Caco-2 (cell line): Measurements from ENCODE around the gene PNLIPRP2. TPM values are rescaled to one million over a fixed set of nuclear protein-coding genes. Genes with fewer than 3 reads are reported as not detected.

Experiments
- BruUV-seq: library from RNA; stranded (reverse); fragments of 400-500 nt; replicated peaks from 2 replicates; lab custom pipeline; 2021; lab: Mats Ljungman, UMichigan
- CTCF ChIA-PET: fragments of 300-600 bp; sonication (Branson Sonifier 250); formaldehyde crosslinking; loops from one replicate; lab custom pipeline; 2022; ENCODE audit warnings: antibody characterized with exemption; lab: Charles Lee
- POLR2A ChIA-PET: fragments of 300-600 bp; sonication (Branson Sonifier 250); formaldehyde crosslinking; loops from one replicate; lab custom pipeline; 2022; ENCODE audit warnings: antibody characterized with exemption; lab: Charles Lee
- DNase-seq, 2 experiments: peaks; one replicate each; pipeline versions ENCODE4 v3.0.0 to v3.0.0-alpha.2; 2020 to 2022
- H3K27me3 ChIP-seq: replicated peaks from 2 replicates; pipeline ENCODE4 v1.6.0; 2011; ENCODE audit warnings: low read length; ENCODE audit not compliant: control insufficient read depth, insufficient read depth
- H3K36me3 ChIP-seq: 2 replicates; pipeline ENCODE4 v1.5.1; 2011; ENCODE audit warnings: low read length; ENCODE audit not compliant: control insufficient read depth, insufficient read depth
- H3K4me1 ChIP-seq: fragments of 250-450 bp; sonication (Bioruptor Pico); 2 replicates; pipeline ENCODE4 v1.5.1; 2020; ENCODE audit warnings: mild to moderate bottlenecking
- H3K4me3 ChIP-seq: 2 replicates; pipeline ENCODE4 v1.5.1; 2011; ENCODE audit warnings: low read depth, mild to moderate bottlenecking, control low read depth, low read length
- H3K9me3 ChIP-seq: fragments of 250-450 bp; sonication (Bioruptor Pico); 2 replicates; pipeline ENCODE4 v1.5.1; 2020; ENCODE audit warnings: mild to moderate bottlenecking, moderate library complexity
- H3K27ac Mint-ChIP-seq: one replicate; pipeline ENCODE4 v1.8.0; 2022; ENCODE audit warnings: mixed read lengths; ENCODE audit not compliant: unreplicated experiment
- H3K27me3 Mint-ChIP-seq: one replicate; pipeline ENCODE4 v1.8.0; 2022; ENCODE audit warnings: mixed read lengths; ENCODE audit not compliant: insufficient read depth, unreplicated experiment
- H3K36me3 Mint-ChIP-seq: one replicate; pipeline ENCODE4 v1.8.0; 2022; ENCODE audit warnings: mild to moderate bottlenecking, mixed read lengths; ENCODE audit not compliant: insufficient read depth, unreplicated experiment
- H3K4me1 Mint-ChIP-seq: one replicate; pipeline ENCODE4 v1.8.0; 2022; ENCODE audit warnings: low read depth, mixed read lengths; ENCODE audit not compliant: unreplicated experiment
- H3K4me3 Mint-ChIP-seq: one replicate; pipeline ENCODE4 v1.8.0; 2022; ENCODE audit warnings: mild to moderate bottlenecking, moderate library complexity, mixed read lengths; ENCODE audit not compliant: unreplicated experiment
- H3K9me3 Mint-ChIP-seq: one replicate; pipeline ENCODE4 v1.8.0; 2022; ENCODE audit warnings: mixed read lengths; ENCODE audit not compliant: unreplicated experiment
- CTCF ChIP-seq, 2 experiments: fragments of 200-600 bp in 1 of 2; IDR thresholded peaks; 1 replicate in 1 of 2; 2 replicates in 1 of 2; pipeline versions ENCODE4 v1.5.1 to v1.8.0; 2011 to 2022; ENCODE audit warnings: antibody characterized with exemption in 1 of 2, control low read depth in 1 of 2, inconsistent platforms in 1 of 2, low read depth in 1 of 2, low read length in 1 of 2, mild to moderate bottlenecking in 1 of 2, moderate library complexity in 1 of 2; ENCODE audit not compliant: insufficient read depth in 1 of 2, severe bottlenecking in 1 of 2, unreplicated experiment in 1 of 2
- intact Hi-C: fragments of 100-400 bp; cut with micrococcal nuclease; formaldehyde crosslinking; loops from one replicate; pipeline ENCODE4 v1.10.0; 2022; ENCODE audit not compliant: unreplicated experiment
- total RNA-seq: library from RNA; stranded (reverse); gene quantifications from 2 replicates; pipeline ENCODE4 v1.2.3, GENCODE V29; 2022

The PNLIPRP2 gene
- total RNA-seq, 1 experiment from 2014 or later, result 1.00 TPM

GRCh38 chr10:116669080-116669479, 48.3 kb downstream of the PNLIPRP2 start:
- no peaks in the 10 kb centered on the region for H3K27me3 ChIP-seq
- H3K27ac Mint-ChIP-seq, result no peak overlapping the region
- intact Hi-C loops, result no loop called here
- TF ChIP-seq CTCF (IDR thresholded peaks at IDR 0.05; ENCODE audit: insufficient read depth in 1 of 2, low read depth in 1 of 2, low read length in 1 of 2, severe bottlenecking in 1 of 2, unreplicated experiment in 1 of 2), result no peak
- no peak overlapping the region for H3K4me3 ChIP-seq
- no peaks in the 10 kb centered on the region for H3K9me3 ChIP-seq
- H3K36me3 Mint-ChIP-seq, result no peaks in the 10 kb centered on the region
- no peaks in the 10 kb centered on the region for H3K4me1 ChIP-seq
- no peaks in the 10 kb centered on the region for H3K9me3 Mint-ChIP-seq
- DNase-seq, result no peak
- no TSS peak for BruUV-seq
- no peak overlapping the region for H3K4me3 Mint-ChIP-seq
- peaks cover 3% of the 10 kb centered on the region for H3K27me3 Mint-ChIP-seq
- H3K36me3 ChIP-seq, result no peaks in the 10 kb centered on the region
- H3K4me1 Mint-ChIP-seq, result no peaks in the 10 kb centered on the region
- POLR2A ChIA-PET, result no interaction called here
- CTCF ChIA-PET, result no interaction called here

- H3K27ac Mint-ChIP-seq, result no peak overlapping the region
- intact Hi-C loops, result no loop called here
- H3K27me3 Mint-ChIP-seq, result no peaks in the 10 kb centered on the region
- Histone ChIP-seq H3K4me3 (no peak overlapping the region), H3K4me1 (no peaks in the 10 kb centered on the region), H3K36me3 (no peaks in the 10 kb centered on the region), H3K27me3 (no peaks in the 10 kb centered on the region), H3K9me3 (no peaks in the 10 kb centered on the region)
- no peak overlapping the region for H3K4me3 Mint-ChIP-seq
- no peaks in the 10 kb centered on the region for H3K9me3 Mint-ChIP-seq
- no peak for TF ChIP-seq CTCF (IDR thresholded peaks at IDR 0.05; ENCODE audit: insufficient read depth in 1 of 2, low read depth in 1 of 2, low read length in 1 of 2, severe bottlenecking in 1 of 2, unreplicated experiment in 1 of 2)
- H3K4me1 Mint-ChIP-seq, result no peaks in the 10 kb centered on the region
- ChIA-PET POLR2A (no interaction called here), CTCF (interaction anchor here (0.5 kb wide), 1 partner anchor 505 kb away, joined by 3 read pairs; no protein-coding TSS in a partner anchor)
- H3K36me3 Mint-ChIP-seq, result no peaks in the 10 kb centered on the region
- no peak for DNase-seq
- BruUV-seq, result no TSS peak
Measured at GRCh38 chr10:116669832-116670644, 49.3 kb downstream of the PNLIPRP2 start.

- POLR2A ChIA-PET, result no interaction called here
- H3K27me3 ChIP-seq, result no peaks in the 10 kb centered on the region
- Mint-ChIP-seq H3K36me3 (no peaks in the 10 kb centered on the region), H3K27me3 (no peaks in the 10 kb centered on the region), H3K27ac (no peak overlapping the region), H3K4me3 (no peak overlapping the region), H3K4me1 (no peaks in the 10 kb centered on the region), H3K9me3 (no peaks in the 10 kb centered on the region)
- H3K9me3 ChIP-seq, result no peaks in the 10 kb centered on the region
- TF ChIP-seq CTCF (IDR thresholded peaks at IDR 0.05; ENCODE audit: insufficient read depth in 1 of 2, low read depth in 1 of 2, low read length in 1 of 2, severe bottlenecking in 1 of 2, unreplicated experiment in 1 of 2), result no peak
- no TSS peak for BruUV-seq
- H3K36me3 ChIP-seq, result no peaks in the 10 kb centered on the region
- CTCF ChIA-PET, result interaction anchor here (0.5 kb wide), 1 partner anchor 504 kb away, joined by 3 read pairs; no protein-coding TSS in a partner anchor
- H3K4me1 ChIP-seq, result no peaks in the 10 kb centered on the region
- no peak for DNase-seq
- intact Hi-C loops, result no loop called here
- no peak overlapping the region for H3K4me3 ChIP-seq
Measured at GRCh38 chr10:116670706-116671105, 50.0 kb downstream of the PNLIPRP2 start.
